ENCODE results near the gene ARHGAP15.

Gene ARHGAP15

DNA sequence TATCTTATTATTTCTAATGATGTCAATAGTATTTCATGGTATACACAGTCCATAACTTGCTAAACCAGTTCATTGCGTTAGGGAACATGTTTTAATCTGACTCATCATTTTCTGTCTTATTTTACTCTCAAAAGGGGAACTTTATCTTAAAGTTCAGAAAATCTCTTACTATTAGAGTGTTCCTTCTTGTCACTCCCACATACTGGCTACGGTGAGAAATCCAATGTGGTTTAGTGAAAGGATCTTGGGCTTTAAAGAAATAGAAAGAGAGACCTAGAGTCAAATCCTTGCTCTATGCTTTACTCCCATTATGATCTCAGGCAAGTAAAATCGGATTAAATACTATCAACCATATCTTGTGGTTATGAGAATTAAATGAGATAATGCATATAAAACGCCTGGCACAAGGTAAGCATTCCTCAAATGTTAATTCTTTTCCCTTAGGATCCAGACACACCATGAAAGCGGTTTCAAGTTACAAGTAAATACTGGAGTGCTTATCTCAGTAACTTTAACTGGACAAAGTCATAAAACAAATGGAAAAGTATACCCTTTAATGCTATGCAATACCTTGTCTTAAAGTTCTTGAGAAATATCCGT is 576.0 kb downstream of the ARHGAP15 start:
- H3K27me3 ChIP-seq (ENCODE audit: control insufficient read depth in 3 of 3, insufficient read depth in 3 of 3, low read depth in 1 of 3, low read length in 3 of 3): no peaks in the 10 kb centered on the region
- no peak overlapping the region for H4K8ac ChIP-seq (ENCODE audit: low read depth, low read length)
- H3K4me2 ChIP-seq (ENCODE audit: insufficient read depth, low read length, poor library complexity, severe bottlenecking): no peak overlapping the region
- no peak overlapping the region for H3K14ac ChIP-seq (ENCODE audit: low read length)
- no peak overlapping the region for H3K23ac ChIP-seq (ENCODE audit: low read depth, low read length, poor library complexity)
- H3K9ac ChIP-seq (ENCODE audit: low read depth, low read length, poor library complexity): no peak overlapping the region
- no peaks in the 10 kb centered on the region for H3K4me1 ChIP-seq (ENCODE audit: control insufficient read depth in 2 of 2, insufficient read depth in 1 of 2, low read depth in 1 of 2, low read length in 2 of 2)
- H2BK15ac ChIP-seq (ENCODE audit: low read length): no peak overlapping the region
- no peak for DNase-seq (ENCODE audit: low spot score)
- H3K36me3 ChIP-seq (replicated peaks in 1 of 2; ENCODE audit: control insufficient read depth in 2 of 2, insufficient read depth in 2 of 2, low read length in 2 of 2): no peaks in the 10 kb centered on the region
- no peak overlapping the region for H4K91ac ChIP-seq (ENCODE audit: low read depth, low read length, poor library complexity)
- H3K27ac ChIP-seq (replicated peaks; ENCODE audit: low read length): no peak overlapping the region
- no CpG with 5 or more reads among the region's 6 CpGs for WGBS, 2 donors (ENCODE audit: extremely low coverage in 2 of 2, insufficient read length in 2 of 2, insufficient replicate concordance in 1 of 2)
- no peak overlapping the region for H3K4ac ChIP-seq (ENCODE audit: low read length)
- no peak overlapping the region for H2BK120ac ChIP-seq (ENCODE audit: low read depth, low read length)
- H2AFZ ChIP-seq (ENCODE audit: low read length): no peak overlapping the region
- no peak overlapping the region for H2BK12ac ChIP-seq (ENCODE audit: low read length)
- H2AK5ac ChIP-seq (ENCODE audit: low read depth, low read length): no peak overlapping the region
- no peak overlapping the region for H3K4me3 ChIP-seq (ENCODE audit: low read length in 2 of 2)
- peaks cover 0 to 5% of the 10 kb centered on the region in 2 donors for H3K9me3 ChIP-seq (replicated peaks in 1 of 2; ENCODE audit: control insufficient read depth in 2 of 2, insufficient read depth in 1 of 2, low read depth in 1 of 2, low read length in 2 of 2)
- H3K79me1 ChIP-seq (ENCODE audit: low read depth, low read length): no peaks in the 10 kb centered on the region
- no peak overlapping the region for H2BK5ac ChIP-seq (ENCODE audit: low read length)
- no peak overlapping the region for H3K18ac ChIP-seq (ENCODE audit: low read length)

DNA sequence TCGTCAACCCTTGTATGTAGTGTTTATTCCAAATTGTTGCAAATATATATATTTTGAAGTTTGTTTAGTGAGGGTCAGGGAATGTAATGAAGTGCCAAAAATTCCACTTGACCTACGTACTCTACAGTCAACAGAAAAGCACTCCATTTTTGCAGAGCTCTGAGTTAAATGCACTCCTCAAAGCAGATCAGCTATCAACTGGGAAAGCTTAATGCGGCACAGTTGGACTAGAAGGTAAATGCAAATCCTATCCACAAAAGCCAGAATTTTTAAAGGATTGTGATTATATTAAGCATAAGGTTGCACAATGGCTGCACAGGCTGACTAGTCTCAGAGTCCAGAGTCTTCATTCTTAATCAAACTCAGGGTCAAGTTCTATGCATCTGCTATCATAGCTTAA is 577.1 kb downstream of the ARHGAP15 start:
- Histone ChIP-seq H3K4ac (ENCODE audit: low read length) (no peak overlapping the region), H2BK120ac (ENCODE audit: low read depth, low read length) (no peak overlapping the region), H4K91ac (ENCODE audit: low read depth, low read length, poor library complexity) (no peak overlapping the region), H3K9ac (ENCODE audit: low read depth, low read length, poor library complexity) (no peak overlapping the region), H3K4me2 (ENCODE audit: insufficient read depth, low read length, poor library complexity, severe bottlenecking) (no peak overlapping the region), H3K36me3 (replicated peaks in 1 of 2; ENCODE audit: control insufficient read depth in 2 of 2, insufficient read depth in 2 of 2, low read length in 2 of 2) (no peaks in the 10 kb centered on the region), H3K79me1 (ENCODE audit: low read depth, low read length) (no peaks in the 10 kb centered on the region), H2BK15ac (ENCODE audit: low read length) (no peak overlapping the region), H3K23ac (ENCODE audit: low read depth, low read length, poor library complexity) (no peak overlapping the region), H3K18ac (ENCODE audit: low read length) (no peak overlapping the region), H2AFZ (ENCODE audit: low read length) (no peak overlapping the region), H2AK5ac (ENCODE audit: low read depth, low read length) (no peak overlapping the region), H3K14ac (ENCODE audit: low read length) (no peak overlapping the region), H3K27me3 (ENCODE audit: control insufficient read depth in 3 of 3, insufficient read depth in 3 of 3, low read depth in 1 of 3, low read length in 3 of 3) (no peaks in the 10 kb centered on the region), H3K9me3 (replicated peaks in 1 of 2; ENCODE audit: control insufficient read depth in 2 of 2, insufficient read depth in 1 of 2, low read depth in 1 of 2, low read length in 2 of 2) (peaks cover 0 to 11% of the 10 kb centered on the region in 2 donors), H3K4me3 (ENCODE audit: low read length in 2 of 2) (no peak overlapping the region), H2BK12ac (ENCODE audit: low read length) (no peak overlapping the region), H4K8ac (ENCODE audit: low read depth, low read length) (no peak overlapping the region), H3K4me1 (ENCODE audit: control insufficient read depth in 2 of 2, insufficient read depth in 1 of 2, low read depth in 1 of 2, low read length in 2 of 2) (no peaks in the 10 kb centered on the region), H3K27ac (replicated peaks; ENCODE audit: low read length) (no peak overlapping the region), H2BK5ac (ENCODE audit: low read length) (no peak overlapping the region)
- no CpG with 5 or more reads among the region's 3 CpGs for WGBS, 2 donors (ENCODE audit: extremely low coverage in 2 of 2, insufficient read length in 2 of 2, insufficient replicate concordance in 1 of 2)
- DNase-seq (ENCODE audit: low spot score): no peak

DNA sequence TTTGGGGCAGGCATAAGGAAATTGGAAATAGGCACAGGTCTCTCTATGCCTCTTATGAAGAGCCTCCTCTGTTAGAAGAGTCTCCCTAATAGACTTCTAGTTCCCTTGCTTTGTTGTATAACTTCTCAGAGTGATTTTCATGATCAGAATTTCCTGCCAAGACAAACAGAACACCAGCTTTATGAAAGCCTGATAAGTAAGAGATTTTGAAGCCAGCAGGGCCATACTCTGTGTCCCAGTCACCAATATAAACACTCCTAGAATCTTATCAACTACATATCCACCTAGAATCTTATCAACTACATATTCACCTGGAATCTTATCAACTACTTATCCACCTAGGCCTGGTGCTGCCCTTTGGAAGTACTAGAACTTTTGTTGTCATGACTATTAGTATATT is 579.5 kb downstream of the ARHGAP15 start:
- no peak overlapping the region for H2BK120ac ChIP-seq (ENCODE audit: low read depth, low read length)
- H3K4me3 ChIP-seq (ENCODE audit: low read length in 2 of 2): no peak overlapping the region

DNA sequence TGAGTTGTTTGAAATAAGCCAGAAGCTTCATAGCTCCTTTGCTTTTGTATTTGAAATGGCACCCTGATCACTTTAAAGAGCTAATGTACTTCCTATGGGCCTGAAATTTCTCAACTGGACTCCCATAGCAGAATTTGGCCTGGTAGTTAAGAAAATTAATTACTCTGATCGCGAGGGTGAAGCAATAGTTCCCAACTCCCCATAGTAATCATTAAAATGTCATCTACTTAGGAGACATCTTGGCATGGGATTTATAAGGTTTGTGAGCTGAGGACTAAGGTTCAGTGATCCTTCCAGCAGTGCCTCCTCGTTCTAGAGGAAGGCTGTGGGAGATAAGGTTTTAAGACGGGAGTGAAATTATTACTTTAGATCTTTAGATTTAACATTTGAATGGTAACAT is 581.0 kb downstream of the ARHGAP15 start:
- no peaks in the 10 kb centered on the region for H3K79me1 ChIP-seq (ENCODE audit: low read depth, low read length)
- H2BK5ac ChIP-seq (ENCODE audit: low read length): no peak overlapping the region
- no peak overlapping the region for H2AFZ ChIP-seq (ENCODE audit: low read length)
- no peak overlapping the region for H3K23ac ChIP-seq (ENCODE audit: low read depth, low read length, poor library complexity)
- peaks cover 0 to 7% of the 10 kb centered on the region in 2 donors for H3K9me3 ChIP-seq (replicated peaks in 1 of 2; ENCODE audit: control insufficient read depth in 2 of 2, insufficient read depth in 1 of 2, low read depth in 1 of 2, low read length in 2 of 2)
- H3K4me3 ChIP-seq (ENCODE audit: low read length in 2 of 2): no peak overlapping the region
- no peaks in the 10 kb centered on the region for H3K27me3 ChIP-seq (ENCODE audit: control insufficient read depth in 3 of 3, insufficient read depth in 3 of 3, low read depth in 1 of 3, low read length in 3 of 3)
- H2BK120ac ChIP-seq (ENCODE audit: low read depth, low read length): no peak overlapping the region
- H2AK5ac ChIP-seq (ENCODE audit: low read depth, low read length): no peak overlapping the region
- no peaks in the 10 kb centered on the region for H3K36me3 ChIP-seq (replicated peaks in 1 of 2; ENCODE audit: control insufficient read depth in 2 of 2, insufficient read depth in 2 of 2, low read length in 2 of 2)
- no peak overlapping the region for H2BK15ac ChIP-seq (ENCODE audit: low read length)
- no peak overlapping the region for H4K91ac ChIP-seq (ENCODE audit: low read depth, low read length, poor library complexity)
- no peak overlapping the region for H3K9ac ChIP-seq (ENCODE audit: low read depth, low read length, poor library complexity)
- no peak overlapping the region for H4K8ac ChIP-seq (ENCODE audit: low read depth, low read length)
- no peak overlapping the region for H2BK12ac ChIP-seq (ENCODE audit: low read length)
- H3K27ac ChIP-seq (replicated peaks; ENCODE audit: low read length): no peak overlapping the region
- H3K14ac ChIP-seq (ENCODE audit: low read length): no peak overlapping the region
- no peak for DNase-seq (ENCODE audit: low spot score)
- no CpG with 5 or more reads among the region's 4 CpGs for WGBS, 2 donors (ENCODE audit: extremely low coverage in 2 of 2, insufficient read length in 2 of 2, insufficient replicate concordance in 1 of 2)
- no peak overlapping the region for H3K18ac ChIP-seq (ENCODE audit: low read length)
- H3K4ac ChIP-seq (ENCODE audit: low read length): no peak overlapping the region
- no peaks in the 10 kb centered on the region for H3K4me1 ChIP-seq (ENCODE audit: control insufficient read depth in 2 of 2, insufficient read depth in 1 of 2, low read depth in 1 of 2, low read length in 2 of 2)
- H3K4me2 ChIP-seq (ENCODE audit: insufficient read depth, low read length, poor library complexity, severe bottlenecking): no peak overlapping the region

More for the DNA sequence above, 579.5 kb downstream of the ARHGAP15 start:
- no peaks in the 10 kb centered on the region for H3K79me1 ChIP-seq (ENCODE audit: low read depth, low read length)
- H3K36me3 ChIP-seq (replicated peaks in 1 of 2; ENCODE audit: control insufficient read depth in 2 of 2, insufficient read depth in 2 of 2, low read length in 2 of 2): no peaks in the 10 kb centered on the region
- no peak overlapping the region for H4K8ac ChIP-seq (ENCODE audit: low read depth, low read length)
- H2BK5ac ChIP-seq (ENCODE audit: low read length): no peak overlapping the region
- H3K18ac ChIP-seq (ENCODE audit: low read length): no peak overlapping the region
- no peak overlapping the region for H2BK12ac ChIP-seq (ENCODE audit: low read length)
- H3K23ac ChIP-seq (ENCODE audit: low read depth, low read length, poor library complexity): no peak overlapping the region
- no peak overlapping the region for H4K91ac ChIP-seq (ENCODE audit: low read depth, low read length, poor library complexity)
- no peak overlapping the region for H3K14ac ChIP-seq (ENCODE audit: low read length)
- no peak for DNase-seq (ENCODE audit: low spot score)
- no peaks in the 10 kb centered on the region for H3K27me3 ChIP-seq (ENCODE audit: control insufficient read depth in 3 of 3, insufficient read depth in 3 of 3, low read depth in 1 of 3, low read length in 3 of 3)
- H3K4ac ChIP-seq (ENCODE audit: low read length): no peak overlapping the region
- no peak overlapping the region for H2AK5ac ChIP-seq (ENCODE audit: low read depth, low read length)
- H3K4me2 ChIP-seq (ENCODE audit: insufficient read depth, low read length, poor library complexity, severe bottlenecking): no peak overlapping the region
- H2BK15ac ChIP-seq (ENCODE audit: low read length): no peak overlapping the region
- H3K9ac ChIP-seq (ENCODE audit: low read depth, low read length, poor library complexity): no peak overlapping the region
- no peak overlapping the region for H3K27ac ChIP-seq (replicated peaks; ENCODE audit: low read length)
- peaks cover 0 to 7% of the 10 kb centered on the region in 2 donors for H3K9me3 ChIP-seq (replicated peaks in 1 of 2; ENCODE audit: control insufficient read depth in 2 of 2, insufficient read depth in 1 of 2, low read depth in 1 of 2, low read length in 2 of 2)
- no peaks in the 10 kb centered on the region for H3K4me1 ChIP-seq (ENCODE audit: control insufficient read depth in 2 of 2, insufficient read depth in 1 of 2, low read depth in 1 of 2, low read length in 2 of 2)
- H2AFZ ChIP-seq (ENCODE audit: low read length): no peak overlapping the region
